Measurements from ENCODE around the gene NXPH4.

Gene NXPH4

GRCh38 chr12:57229634-57230380 lies 13.2 kb downstream of the NXPH4 start, which contains the start of gene SHMT2:
Gene SHMT2 (plus strand): TSS chr12:57229711. CDS start chr12:57229779, 68 bp downstream.
- in situ Hi-C loops (cut with MboI; ENCODE audit: low sequenced_read_pairs): no loop called here

GRCh38 chr12:57230381-57231155 lies 14.0 kb downstream of the NXPH4 start:
- in situ Hi-C loops (cut with MboI; ENCODE audit: low sequenced_read_pairs): no loop called here

GRCh38 chr12:57231276-57232021 lies 14.9 kb downstream of the NXPH4 start:
- in situ Hi-C loops (cut with MboI; ENCODE audit: low sequenced_read_pairs): no loop called here

GRCh38 chr12:57232156-57232756 lies 15.7 kb downstream of the NXPH4 start:
- in situ Hi-C loops (cut with MboI; ENCODE audit: low sequenced_read_pairs): no loop called here

- in situ Hi-C loops (cut with MboI; ENCODE audit: low sequenced_read_pairs): no loop called here
Measured at GRCh38 chr12:57233357-57234232, 17.0 kb downstream of the NXPH4 start.

- in situ Hi-C loops (cut with MboI; ENCODE audit: low sequenced_read_pairs): no loop called here
Measured at GRCh38 chr12:57234233-57234570, 17.6 kb downstream of the NXPH4 start.

GRCh38 chr12:57234571-57235016 lies 18.0 kb downstream of the NXPH4 start:
- in situ Hi-C loops (cut with MboI; ENCODE audit: low sequenced_read_pairs): no loop called here

- in situ Hi-C loops (cut with MboI; ENCODE audit: low sequenced_read_pairs): no loop called here
Measured at GRCh38 chr12:57235017-57235727, 18.6 kb downstream of the NXPH4 start.

GRCh38 chr12:57235728-57236131 lies 19.1 kb downstream of the NXPH4 start:
- in situ Hi-C loops (cut with MboI; ENCODE audit: low sequenced_read_pairs): no loop called here

GRCh38 chr12:57236201-57236924 lies 19.8 kb downstream of the NXPH4 start:
- in situ Hi-C loops (cut with MboI; ENCODE audit: low sequenced_read_pairs): no loop called here

- in situ Hi-C loops (cut with MboI; ENCODE audit: low sequenced_read_pairs): no loop called here
Measured at GRCh38 chr12:57236925-57237595, 20.5 kb downstream of the NXPH4 start.

GRCh38 chr12:57237596-57237931 lies 21.0 kb downstream of the NXPH4 start:
- in situ Hi-C loops (cut with MboI; ENCODE audit: low sequenced_read_pairs): no loop called here

- in situ Hi-C loops (cut with MboI; ENCODE audit: low sequenced_read_pairs): no loop called here
Measured at GRCh38 chr12:57237932-57238853, 21.6 kb downstream of the NXPH4 start.

- in situ Hi-C loops (cut with MboI; ENCODE audit: low sequenced_read_pairs): no loop called here
Measured at GRCh38 chr12:57238854-57239554, 22.4 kb downstream of the NXPH4 start.

- in situ Hi-C loops (cut with MboI; ENCODE audit: low sequenced_read_pairs): no loop called here
Measured at GRCh38 chr12:57239587-57240065, 23.0 kb downstream of the NXPH4 start.

- in situ Hi-C loops (cut with MboI; ENCODE audit: low sequenced_read_pairs): no loop called here
Measured at GRCh38 chr12:57240066-57240921, 23.7 kb downstream of the NXPH4 start.

Measured in hTERT RPE-1 (cell line).